GM06990 (cell line): Measurements from ENCODE around the gene FAM3B.

Experiments
- DNase-seq: peaks from one replicate; pipeline ENCODE4 v3.0.0-alpha.2; 2011; ENCODE audit not compliant: insufficient read length; ENCODE audit errors: extremely low read depth
- H3K27me3 ChIP-seq: replicated peaks from 2 replicates; pipeline ENCODE4 v1.6.0; 2011; ENCODE audit warnings: low read length; ENCODE audit not compliant: control insufficient read depth, insufficient read depth
- H3K36me3 ChIP-seq: 2 replicates; pipeline ENCODE4 v1.5.1; 2011; ENCODE audit warnings: low read length; ENCODE audit not compliant: control insufficient read depth, insufficient read depth
- H3K4me3 ChIP-seq: replicated peaks from 2 replicates; pipeline ENCODE4 v1.5.1; 2011; ENCODE audit warnings: low read depth, mild to moderate bottlenecking, control low read depth, low read length
- CTCF ChIP-seq: IDR thresholded peaks from 2 replicates; pipeline ENCODE4 v1.5.1; 2011; ENCODE audit warnings: low read length, control low read depth, mild to moderate bottlenecking, inconsistent platforms; ENCODE audit not compliant: insufficient read depth, poor library complexity, severe bottlenecking

Gene FAM3B

DNA sequence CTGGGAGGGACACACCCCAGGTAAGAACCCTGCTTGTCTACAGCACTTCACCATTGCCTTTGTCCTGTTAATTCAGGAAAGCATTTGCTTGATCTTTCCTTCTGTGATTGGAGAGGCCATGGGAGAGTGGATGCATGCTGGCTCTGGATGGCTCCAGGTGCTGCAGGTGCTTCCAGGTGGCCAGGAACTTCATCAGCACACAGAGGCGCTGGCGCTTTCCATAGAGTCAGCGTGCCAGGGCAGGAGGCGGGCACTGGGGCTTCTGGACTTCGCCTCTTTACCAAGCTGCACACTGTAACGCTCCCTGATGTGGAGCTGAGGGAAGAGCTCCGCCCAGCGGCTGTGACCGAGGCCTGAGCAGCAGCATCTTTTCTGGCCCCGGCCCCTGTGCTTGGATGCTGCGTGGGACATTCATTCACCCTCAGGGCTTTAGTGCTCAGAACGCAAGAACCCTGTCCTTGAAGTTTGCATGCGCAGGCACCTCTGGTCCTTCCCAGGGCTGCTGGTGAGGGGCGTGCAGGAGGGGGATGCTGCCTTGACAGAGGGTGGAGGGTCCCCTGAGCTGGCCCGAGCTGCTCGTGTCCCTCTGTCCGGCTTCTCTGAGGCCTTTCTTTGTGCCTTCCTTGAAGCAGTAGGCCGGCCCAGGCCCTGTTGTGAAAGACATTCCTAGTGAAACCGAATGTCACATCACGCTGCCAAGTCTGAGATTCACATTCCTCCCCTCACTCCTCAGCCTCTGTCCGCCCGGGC is 43.6 kb downstream of the FAM3B start:
- Histone ChIP-seq H3K27me3 (no peaks in the 10 kb centered on the region), H3K4me3 (no peak overlapping the region), H3K36me3 (no peaks in the 10 kb centered on the region)
- no peak for DNase-seq
- TF ChIP-seq CTCF = no peak

DNA sequence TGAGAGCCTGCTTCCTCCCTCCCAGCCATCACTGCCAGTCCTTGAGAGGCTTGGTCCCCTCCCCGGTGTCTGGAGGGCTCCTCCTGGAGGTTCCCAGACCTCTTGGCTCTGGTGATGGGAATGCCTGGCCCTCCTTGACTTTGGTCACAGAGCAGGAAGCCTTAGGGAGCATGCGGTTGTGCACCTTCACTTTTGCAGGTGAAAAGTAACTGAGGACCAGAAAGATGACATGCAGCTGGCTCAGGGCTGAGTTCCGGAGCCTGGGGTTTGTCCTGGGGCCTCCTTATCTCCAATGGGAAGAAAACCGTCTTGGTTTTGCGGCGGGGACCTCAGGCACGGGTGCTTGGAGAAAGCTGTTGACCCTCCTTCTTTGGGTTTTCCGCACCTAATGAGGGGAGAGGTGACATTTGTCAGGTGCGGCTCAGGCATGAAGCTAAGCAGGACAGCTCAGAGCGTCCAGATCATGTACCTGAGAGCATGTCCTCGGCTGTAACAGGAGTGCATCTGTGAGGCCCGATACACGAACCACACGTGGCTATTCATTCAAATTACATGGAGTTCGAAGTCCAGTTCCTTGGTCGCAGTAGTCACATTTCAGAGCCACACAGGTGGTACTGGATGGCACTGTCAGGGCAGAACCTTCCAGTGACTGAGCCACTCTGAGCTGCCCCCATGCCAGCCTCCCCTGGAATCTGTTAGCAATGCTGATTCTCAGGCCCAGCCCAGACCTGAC is 44.6 kb downstream of the FAM3B start:
- Histone ChIP-seq H3K27me3 (no peaks in the 10 kb centered on the region), H3K4me3 (no peak overlapping the region), H3K36me3 (no peaks in the 10 kb centered on the region; the same call in 1 of the 2 replicates)
- no peak for TF ChIP-seq CTCF
- DNase-seq = no peak

- TF ChIP-seq CTCF = no peak
- Histone ChIP-seq H3K4me3 (peak within 1 kb of the TSS; percentile 68), H3K27me3 (no peaks in the 10 kb centered on the region), H3K36me3 (no peaks in the 10 kb centered on the region; the same call in 1 of the 2 replicates)
- DNase-seq = peak; percentile 78
Observed at GRCh38 chr21:41361786-41362604, 45.4 kb downstream of the FAM3B start, which contains the start of gene MX2. Gene MX2, plus strand, starts transcription at chr21:41362027. Its CDS starts 14,880 bp downstream, at chr21:41376907.

DNA sequence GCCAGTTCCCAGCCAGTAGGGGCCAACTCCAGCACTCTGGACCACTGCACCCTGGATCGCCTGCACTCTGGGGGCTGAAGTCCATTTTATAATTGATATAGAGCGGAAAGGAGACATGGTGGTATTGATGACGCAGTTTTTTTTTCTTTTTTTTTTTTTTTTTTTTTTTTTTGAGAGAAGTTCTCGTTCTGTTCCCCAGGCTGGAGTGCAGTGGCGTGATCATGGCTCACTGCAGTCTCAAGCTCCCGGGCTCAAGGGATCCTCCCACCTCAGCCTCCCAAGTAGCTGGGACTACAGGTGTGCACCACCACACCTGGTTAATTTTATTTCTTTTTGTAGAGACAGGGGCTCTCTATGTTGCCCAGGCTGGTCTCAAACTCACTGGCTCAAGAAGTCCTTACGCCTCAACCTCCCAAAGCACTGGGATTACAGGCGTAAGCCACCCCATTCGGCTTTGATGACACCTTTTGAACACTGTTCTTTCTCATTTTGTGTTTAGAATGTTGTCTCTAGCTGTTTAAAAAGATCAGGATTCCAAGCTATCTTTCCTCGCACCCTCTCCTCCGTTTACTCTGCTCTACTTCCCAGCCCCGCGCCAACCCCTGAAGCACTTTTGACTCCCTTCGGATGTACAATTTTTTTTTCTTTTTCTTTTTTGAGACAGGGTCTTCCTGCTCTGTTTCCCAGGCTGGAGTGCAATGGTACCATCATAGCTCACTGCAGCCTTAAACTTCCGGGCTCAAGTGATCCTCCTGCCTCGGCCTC is 46.2 kb downstream of the FAM3B start:
- no peak for DNase-seq
- no peak for TF ChIP-seq CTCF
- Histone ChIP-seq H3K36me3 (no peaks in the 10 kb centered on the region; the same call in 1 of the 2 replicates), H3K27me3 (no peaks in the 10 kb centered on the region), H3K4me3 (peak overlapping the region; percentile 68)
